ENCODE results near the gene ARID5B. TPM values are rescaled to one million over a fixed set of nuclear protein-coding genes. Genes with fewer than 3 reads are reported as not detected.

The ARID5B gene
- total RNA-seq, 1 experiment from 2014 or later = 0.04 TPM

DNA sequence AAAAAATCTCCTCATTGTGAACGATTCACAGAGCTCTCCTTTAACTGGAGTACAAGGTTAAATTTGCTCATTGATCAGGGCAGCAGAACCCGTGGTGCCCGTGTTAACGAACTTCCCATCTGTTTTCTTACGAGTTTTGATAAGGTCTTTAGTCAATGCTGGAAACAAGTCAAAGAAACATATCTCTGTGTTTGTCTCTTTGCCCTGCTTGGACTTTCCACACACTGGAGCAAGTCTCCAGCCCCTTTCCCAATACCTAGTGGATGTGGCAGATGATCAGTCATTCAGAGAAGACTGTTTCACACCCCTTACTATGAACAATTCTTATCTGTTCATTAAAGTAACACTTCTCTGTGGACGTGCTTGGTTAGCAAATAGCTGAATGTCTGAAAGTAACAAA, 121.3 kb downstream of the ARID5B start:
- no peak overlapping the region for H3K9ac ChIP-seq (ENCODE audit: extremely low read depth, insufficient read length, low read length)
- H3K4me1 Mint-ChIP-seq = peaks cover 24 to 25% of the 10 kb centered on the region in 2 experiments
- no peak overlapping the region for H2BK120ac ChIP-seq (ENCODE audit: low read depth, low read length, poor library complexity, severe bottlenecking)
- no peaks in the 10 kb centered on the region for H3K9me3 ChIP-seq (ENCODE audit: control insufficient read depth, low read depth, low read length)
- no peak overlapping the region for H2AK5ac ChIP-seq (ENCODE audit: insufficient read length, low read length)
- H2BK15ac ChIP-seq (ENCODE audit: low read depth, low read length) = no peak overlapping the region
- no peak overlapping the region for H4K91ac ChIP-seq (ENCODE audit: insufficient read length, low read depth, low read length)
- H3K14ac ChIP-seq (ENCODE audit: insufficient read depth, low read length) = no peak overlapping the region
- H3K27me3 Mint-ChIP-seq (ENCODE audit: low read depth) = no peaks in the 10 kb centered on the region
- H3K4me1 ChIP-seq (ENCODE audit: insufficient read depth, low read length) = peaks cover 12% of the 10 kb centered on the region; the same call in 1 of the 2 replicates
- H3K4me2 ChIP-seq (ENCODE audit: insufficient read depth, insufficient read length, low read length) = no peak overlapping the region
- H3K23me2 ChIP-seq (ENCODE audit: insufficient read length, low read depth, low read length, poor library complexity, severe bottlenecking) = no peaks in the 10 kb centered on the region
- no peak for TF ChIP-seq CTCF (conservative IDR thresholded peaks at IDR 0.05)
- H3K36me3 Mint-ChIP-seq (ENCODE audit: insufficient read depth in 1 of 3, low read depth in 3 of 3) = no peaks in the 10 kb centered on the region
- H4K5ac ChIP-seq (ENCODE audit: insufficient read length, low read depth, low read length) = no peak overlapping the region
- H3K56ac ChIP-seq (ENCODE audit: insufficient read length, low read depth, low read length) = no peak overlapping the region
- H3T11ph ChIP-seq (ENCODE audit: low read length) = no peak overlapping the region
- H2AFZ ChIP-seq (ENCODE audit: low read length) = no peak overlapping the region
- no peak overlapping the region for H3K18ac ChIP-seq (ENCODE audit: insufficient read length, low read depth, low read length)
- H3K27me3 ChIP-seq (ENCODE audit: insufficient read depth, low read length) = no peaks in the 10 kb centered on the region
- no peak overlapping the region for H3K27ac ChIP-seq (ENCODE audit: insufficient read length, low read depth, low read length)
- H3K23ac ChIP-seq (ENCODE audit: insufficient read length, low read depth, low read length) = no peak overlapping the region
- no peaks in the 10 kb centered on the region for H3K79me1 ChIP-seq (ENCODE audit: insufficient read depth, low read depth, low read length, poor library complexity, severe bottlenecking)
- H2BK5ac ChIP-seq (ENCODE audit: insufficient read length, low read length) = no peak overlapping the region
- H4K8ac ChIP-seq (replicated peaks; ENCODE audit: insufficient read length, low read depth, low read length) = no peak overlapping the region
- DNase-seq = no peak
- H3K27ac Mint-ChIP-seq = no peak overlapping the region
- no peak overlapping the region for H2BK20ac ChIP-seq (ENCODE audit: low read depth, low read length, poor library complexity, severe bottlenecking)
- no peak overlapping the region for H3K4ac ChIP-seq (ENCODE audit: low read depth, low read length)
- no peaks in the 10 kb centered on the region for H4K20me1 ChIP-seq (ENCODE audit: control insufficient read depth, insufficient read depth, insufficient read length)
- H3K79me2 ChIP-seq (ENCODE audit: insufficient read depth, low read length) = no peaks in the 10 kb centered on the region
- H3K4me3 Mint-ChIP-seq = no peak overlapping the region
- no peak overlapping the region for H2BK12ac ChIP-seq (ENCODE audit: insufficient read length, low read depth, low read length)
- H3K9me3 Mint-ChIP-seq = no peaks in the 10 kb centered on the region
- no CpG with 5 or more reads among the region's 6 CpGs for WGBS (ENCODE audit: extremely low coverage, insufficient read length, low lambda C conversion rate)
